Lung (tissue), 16 donors: ENCODE results near the gene DMRTC1B. TPM values are rescaled to one million over a fixed set of nuclear protein-coding genes. Genes with fewer than 3 reads are reported as not detected.
A peak's percentile ranks its signal among the peaks of the same experiment; 100 is the strongest.
"Not testable (repeated sequence)": the region's sequence is repeated elsewhere in the genome, so short reads cannot be mapped to it uniquely, and the experiment has no call there.

Experiments
- ATAC-seq: fragments of 200-7000 bp; cut with Tn5 transposase; one replicate; pipeline ENCODE4 v1.9.1; 2020; ENCODE audit warnings: moderate number of reproducible peaks; ENCODE audit not compliant: insufficient read depth, low FRiP score
- DNase-seq, 3 donors: peaks; one replicate each; pipeline ENCODE4 v3.0.0-alpha.2; 2013 to 2017
- H3K27ac ChIP-seq, 2 donors: one replicate each; pipeline ENCODE4 v1.5.1; 2013; ENCODE audit warnings: mild to moderate bottlenecking in 2 of 2, moderate library complexity in 2 of 2, control low read depth in 1 of 2, inconsistent platforms in 1 of 2, low read depth in 1 of 2, low read length in 1 of 2
- H3K27me3 ChIP-seq, 3 donors: one replicate each; pipeline ENCODE4 v1.5.1; 2013; ENCODE audit warnings: low read length in 2 of 3; ENCODE audit not compliant: control insufficient read depth in 3 of 3, insufficient read depth in 3 of 3
- H3K36me3 ChIP-seq, 4 donors: one replicate each; pipeline ENCODE4 v1.5.1; 2013; ENCODE audit warnings: low read length in 4 of 4, mild to moderate bottlenecking in 1 of 4, moderate library complexity in 1 of 4; ENCODE audit not compliant: control insufficient read depth in 4 of 4, insufficient read depth in 4 of 4
- H3K4me1 ChIP-seq, 5 donors: one replicate each; pipeline ENCODE4 v1.5.1; 2013; ENCODE audit warnings: low read length in 5 of 5, mild to moderate bottlenecking in 2 of 5, moderate library complexity in 1 of 5; ENCODE audit not compliant: control insufficient read depth in 5 of 5, insufficient read depth in 5 of 5
- H3K4me3 ChIP-seq: one replicate; pipeline ENCODE4 v1.5.1; 2013; ENCODE audit warnings: mild to moderate bottlenecking, control low read depth, moderate library complexity
- H3K9ac ChIP-seq, 2 donors: one replicate each; pipeline ENCODE4 v1.5.1; 2013; ENCODE audit warnings: low read length in 2 of 2, control low read depth in 1 of 2; ENCODE audit not compliant: insufficient read depth in 1 of 2
- H3K9me3 ChIP-seq, 4 donors: one replicate each; pipeline ENCODE4 v1.5.1; 2013; ENCODE audit warnings: low read length in 3 of 4, mild to moderate bottlenecking in 1 of 4, moderate library complexity in 1 of 4; ENCODE audit not compliant: control insufficient read depth in 4 of 4, insufficient read depth in 3 of 4
- WGBS, 2 donors: extraction: QIAGEN DNeasy Blood & Tissue Kit; methylation state at CpG; one replicate each; pipeline ENCODE4 v1.1.7; 2013; 5-methylcytosine and 5-hydroxymethylcytosine counted together
- long read RNA-seq, 5 donors: transcript quantifications; one replicate each; lab custom pipeline, GENCODE V29; 2026
- polyA plus RNA-seq, 2 donors: library from polyadenylated mRNA; stranded (reverse); fragments of 200-250 nt; gene quantifications; one replicate each; pipeline ENCODE4 v1.2.1, GENCODE V29; 2013
- total RNA-seq, 2 donors: library from RNA; depleted of rRNA in 1 of 2; stranded (reverse); fragments of >200 nt in 1 of 2; gene quantifications; one replicate each; pipeline ENCODE4 v1.2.1, GENCODE V29; 2014 to 2021
- TF ChIP-seq, protein P1 (sequence below): IDR thresholded peaks from 2 replicates; pipeline ENCODE4 v1.5.1; 2012; ENCODE audit warnings: mild to moderate bottlenecking; ENCODE audit errors: control extremely low read depth, extremely low read depth
- donor health status: control.
- donor health status: control.
- donor health status: Bipolar disorder and iron deficiency.
- donor health status: healthy.
- donor health status: DM: yes; HTN: yes; CAD: no.

The DMRTC1B gene, protein sequence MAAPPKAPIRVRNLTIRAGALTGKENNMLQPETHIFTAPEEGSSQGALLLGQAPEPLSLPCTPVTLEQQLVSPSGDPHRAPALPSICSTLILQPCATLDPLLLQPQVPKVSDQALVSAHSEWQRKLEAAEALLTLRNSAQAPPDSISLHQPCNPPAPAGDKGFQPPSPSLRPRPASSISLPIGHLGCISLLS
- under 1 TPM; 0.43 to 0.71 TPM for total RNA-seq
- under 1 TPM; 0.35 to 0.96 TPM for polyA plus RNA-seq
- long read RNA-seq, donor 1, partial matches to known transcripts, result 0 of 1 reads
- long read RNA-seq, donor 1, other reads (novel, unspliced or antisense), result 0 of 1 reads
- long read RNA-seq, donor 2, result 0 reads
- long read RNA-seq, donor 3, result 0 reads
- long read RNA-seq, donor 4, result 0 reads
- long read RNA-seq, donor 5, result 0 reads

DNA sequence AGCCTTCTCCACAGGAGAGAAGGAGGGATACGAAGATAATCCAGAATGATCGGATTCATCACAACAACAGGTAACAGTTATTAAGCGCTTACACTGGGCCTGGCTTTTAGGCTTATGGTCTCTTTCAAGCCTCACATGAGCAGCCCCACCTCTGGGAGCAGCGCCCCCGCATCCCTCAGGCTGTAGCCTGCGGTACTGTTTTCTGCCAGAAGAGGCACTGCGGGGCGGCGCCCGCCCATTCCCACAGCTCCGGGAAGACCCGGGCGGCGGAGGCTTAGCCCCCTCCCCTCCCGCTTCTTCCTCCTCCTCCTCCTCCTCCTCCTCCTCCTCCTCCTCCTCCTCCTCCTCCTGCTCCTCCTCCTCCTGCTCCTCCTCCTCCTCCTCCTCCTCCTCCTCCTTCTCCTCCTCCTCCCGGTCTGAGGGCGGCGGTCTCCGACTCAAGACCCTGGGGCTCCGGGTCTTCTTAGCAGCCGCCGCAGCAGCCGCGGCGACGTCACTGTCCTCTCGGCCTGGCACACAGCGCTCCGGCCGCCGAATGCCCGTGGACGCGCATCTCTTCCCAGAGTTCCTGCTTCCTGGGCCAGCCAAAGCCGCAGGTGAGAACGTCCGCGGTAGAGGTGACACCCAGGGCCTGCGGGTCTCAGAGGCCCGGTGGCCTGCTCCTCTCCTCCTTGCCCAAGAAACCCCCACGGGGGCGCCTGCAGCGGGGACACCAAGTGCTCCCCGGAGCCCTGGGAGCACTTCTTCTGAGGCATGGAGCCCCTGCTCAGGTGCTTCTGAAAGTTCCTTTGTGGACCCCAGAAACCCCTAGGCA is at the start of gene DMRTC1B:
DMRTC1B (plus strand) TSS at position 238 of the 814 bp plus-strand sequence. CDS start 68,246 bp downstream, outside the sequence.
- whole genome bisulfite sequencing, 2 donors, result no CpG with 5 or more reads among the region's 44 CpGs
- H3K27me3 ChIP-seq, H3K36me3 ChIP-seq, H3K27ac ChIP-seq, H3K9me3 ChIP-seq, H3K4me1 ChIP-seq, DNase-seq, H3K4me3 ChIP-seq, H3K9ac ChIP-seq: not testable (repeated sequence)
- peak; percentile 58 for ATAC-seq

DNA sequence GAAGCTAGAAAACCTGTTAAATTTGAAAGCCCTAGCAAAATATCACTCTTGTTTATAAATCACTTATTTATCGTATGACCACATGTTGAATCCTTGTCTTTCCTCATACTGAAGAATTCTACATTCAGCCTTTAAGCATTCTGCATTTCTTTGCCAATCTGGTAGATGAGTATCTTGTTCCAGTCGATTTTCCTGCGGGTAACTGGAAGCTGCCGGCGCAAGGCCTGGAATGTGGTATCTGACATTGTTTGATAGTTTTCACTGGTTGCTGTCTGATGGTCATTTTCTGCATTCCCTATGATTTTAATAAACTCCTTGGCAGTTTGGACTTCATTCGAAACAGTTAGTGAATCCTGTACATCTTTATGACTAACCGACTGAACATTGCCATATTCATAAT is 48.8 kb upstream of the DMRTC1B start:
- Histone ChIP-seq H3K27ac (no peak overlapping the region), H3K9ac (no peak overlapping the region), H3K27me3 (peaks cover 0 to 9% (median 2%) of the 10 kb centered on the region in 3 donors), H3K4me3 (no peak overlapping the region), H3K9me3 (no peaks in the 10 kb centered on the region), H3K36me3 (no peaks in the 10 kb centered on the region), H3K4me1 (no peaks in the 10 kb centered on the region)
- DNase-seq (no peak), ATAC-seq (no peak)
- WGBS, 2 donors, result 85 to 94% methylated on average over 7 of the region's 7 CpGs
- TF ChIP-seq, protein P1, sequence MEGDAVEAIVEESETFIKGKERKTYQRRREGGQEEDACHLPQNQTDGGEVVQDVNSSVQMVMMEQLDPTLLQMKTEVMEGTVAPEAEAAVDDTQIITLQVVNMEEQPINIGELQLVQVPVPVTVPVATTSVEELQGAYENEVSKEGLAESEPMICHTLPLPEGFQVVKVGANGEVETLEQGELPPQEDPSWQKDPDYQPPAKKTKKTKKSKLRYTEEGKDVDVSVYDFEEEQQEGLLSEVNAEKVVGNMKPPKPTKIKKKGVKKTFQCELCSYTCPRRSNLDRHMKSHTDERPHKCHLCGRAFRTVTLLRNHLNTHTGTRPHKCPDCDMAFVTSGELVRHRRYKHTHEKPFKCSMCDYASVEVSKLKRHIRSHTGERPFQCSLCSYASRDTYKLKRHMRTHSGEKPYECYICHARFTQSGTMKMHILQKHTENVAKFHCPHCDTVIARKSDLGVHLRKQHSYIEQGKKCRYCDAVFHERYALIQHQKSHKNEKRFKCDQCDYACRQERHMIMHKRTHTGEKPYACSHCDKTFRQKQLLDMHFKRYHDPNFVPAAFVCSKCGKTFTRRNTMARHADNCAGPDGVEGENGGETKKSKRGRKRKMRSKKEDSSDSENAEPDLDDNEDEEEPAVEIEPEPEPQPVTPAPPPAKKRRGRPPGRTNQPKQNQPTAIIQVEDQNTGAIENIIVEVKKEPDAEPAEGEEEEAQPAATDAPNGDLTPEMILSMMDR, result no peak

DNA sequence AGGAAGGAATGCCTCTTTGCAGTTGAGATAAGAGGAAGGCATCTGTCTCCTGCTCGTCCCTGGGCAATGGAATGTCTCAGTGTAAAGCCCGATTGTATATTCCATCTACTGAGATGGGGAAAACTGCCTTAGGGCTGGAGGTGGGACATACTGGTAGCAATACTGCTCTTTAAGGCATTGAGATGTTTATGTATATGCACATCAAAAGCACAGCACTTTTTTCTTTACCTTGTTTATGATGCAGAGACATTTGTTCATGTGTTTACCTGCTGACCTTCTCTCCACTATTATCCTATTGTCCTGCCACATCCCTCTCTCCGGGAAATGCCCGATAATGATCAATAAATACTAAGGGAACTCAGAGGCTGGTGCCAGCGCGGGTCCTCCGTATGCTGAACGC is 43.1 kb upstream of the DMRTC1B start:
- not testable (repeated sequence) for ATAC-seq, DNase-seq, H3K9ac ChIP-seq, H3K4me3 ChIP-seq, H3K36me3 ChIP-seq, H3K4me1 ChIP-seq, H3K9me3 ChIP-seq, H3K27me3 ChIP-seq, H3K27ac ChIP-seq
- 44 to 61% methylated on average over 7 to 8 of the region's 8 CpGs for whole genome bisulfite sequencing, 2 donors

DNA sequence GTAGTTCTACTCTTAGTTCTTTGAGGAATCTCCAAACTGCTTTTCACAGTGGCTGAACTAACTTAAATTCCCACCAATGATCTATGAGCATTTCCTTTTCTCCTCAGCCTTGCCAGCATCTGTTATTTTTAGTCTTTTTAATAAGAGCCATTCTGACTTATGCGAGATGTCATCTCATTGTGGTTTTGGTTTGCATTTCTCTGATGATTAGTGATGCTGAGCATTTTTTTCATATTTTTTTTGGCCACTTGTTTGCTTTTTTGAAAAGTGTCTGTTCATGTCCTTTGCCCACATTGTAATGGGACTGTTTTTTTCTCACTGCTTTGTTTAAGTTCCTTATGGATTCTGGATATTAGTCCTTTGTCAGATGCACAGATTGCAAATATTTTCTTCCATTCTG is 41.1 kb upstream of the DMRTC1B start:
- Histone ChIP-seq H3K9ac (no peak overlapping the region), H3K27me3 (peaks cover 0 to 5% (median 3%) of the 10 kb centered on the region in 3 donors), H3K9me3 (peaks cover 0 to 7% (median 0%) of the 10 kb centered on the region in 4 donors), H3K4me3 (no peak overlapping the region), H3K27ac (no peak overlapping the region), H3K36me3 (no peaks in the 10 kb centered on the region), H3K4me1 (no peaks in the 10 kb centered on the region)
- ATAC-seq (no peak), DNase-seq (no peak)
- TF ChIP-seq, protein P1, result no peak
- 76 to 79% methylated on average over 1 of the region's 1 CpG for WGBS, 2 donors

DNA sequence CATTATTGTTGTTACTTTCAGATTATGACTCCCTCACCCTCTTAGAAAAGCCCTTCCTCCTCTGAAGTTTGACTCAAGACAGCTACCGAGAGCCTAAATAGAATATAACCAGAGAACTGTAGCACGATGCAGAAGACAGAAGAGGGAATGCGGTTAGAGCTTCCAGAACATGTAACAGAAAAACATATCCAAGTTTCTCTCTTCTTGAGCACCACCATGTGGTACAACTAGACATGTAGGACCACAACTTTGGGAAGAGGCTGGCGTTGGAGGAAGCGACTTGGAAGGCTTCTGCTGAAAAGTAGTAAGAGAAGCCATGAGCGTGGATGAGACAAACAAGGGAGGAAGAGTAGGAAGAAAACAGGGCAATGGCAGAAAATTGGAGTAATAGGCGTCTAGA is 31.1 kb upstream of the DMRTC1B start:
- not testable (repeated sequence) for H3K4me1 ChIP-seq, H3K36me3 ChIP-seq, H3K4me3 ChIP-seq, H3K9me3 ChIP-seq, ATAC-seq, H3K27me3 ChIP-seq, H3K27ac ChIP-seq, H3K9ac ChIP-seq, DNase-seq
- WGBS, 2 donors, result no CpG with 5 or more reads among the region's 7 CpGs

DNA sequence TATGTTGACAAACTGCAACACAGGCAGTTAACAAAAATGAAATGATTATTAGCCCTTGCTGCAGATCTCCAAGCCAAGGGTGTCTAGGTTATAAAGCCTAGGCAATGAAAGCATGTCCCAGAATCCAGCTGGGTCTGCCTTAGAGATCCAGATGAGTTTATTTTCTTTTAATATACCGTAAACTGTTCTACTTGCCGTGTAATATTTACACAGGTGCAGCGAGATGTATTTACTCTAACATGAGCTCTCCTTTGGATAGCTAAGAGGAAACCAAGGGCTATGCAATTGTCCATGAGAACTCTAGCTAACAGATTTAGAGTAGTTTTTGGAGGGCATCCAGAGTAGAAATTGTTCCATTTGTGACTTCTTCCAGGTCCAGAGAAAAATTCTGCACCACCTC is 28.1 kb upstream of the DMRTC1B start:
- not testable (repeated sequence) for DNase-seq, H3K4me3 ChIP-seq, H3K9ac ChIP-seq, H3K27ac ChIP-seq, H3K27me3 ChIP-seq, H3K4me1 ChIP-seq, H3K36me3 ChIP-seq, ATAC-seq, H3K9me3 ChIP-seq
- no CpG with 5 or more reads among the region's 3 CpGs for WGBS, 2 donors
